Measurements from ENCODE around the gene FGF9. TPM values are rescaled to one million over a fixed set of nuclear protein-coding genes. Genes with fewer than 3 reads are reported as not detected.

The FGF9 gene
- total and polyA plus RNA-seq, 2 donors from 2014 or later: 8.5 to 8.6 TPM

GRCh38 chr13:21698817-21699679 lies 28.2 kb downstream of the FGF9 start:
- H3K36me3 ChIP-seq (ENCODE audit: control insufficient read depth in 2 of 3, insufficient read depth in 3 of 3, low read length in 3 of 3): peaks cover 0 to 3% (median 0%) of the 10 kb centered on the region in 3 donors
- DNase-seq (no peak), FAIRE-seq (no peak)
- H3K4me3 ChIP-seq (ENCODE audit: low read length in 3 of 3): no peak overlapping the region
- no peak for TF ChIP-seq CTCF (IDR thresholded peaks at IDR 0.05; ENCODE audit: borderline replicate concordance, extremely low read depth, insufficient read depth)
- peak overlapping the region in 1 of 3 donors; percentile 38 for H3K9ac ChIP-seq (ENCODE audit: low read length in 3 of 3)
- no peaks in the 10 kb centered on the region for H3K9me3 ChIP-seq (ENCODE audit: control insufficient read depth in 2 of 3, insufficient read depth in 1 of 3, low read length in 3 of 3)
- intact Hi-C loops (cut with DNase I): no loop called here
- peaks cover 0 to 5% (median 4%) of the 10 kb centered on the region in 3 donors for H3K4me1 ChIP-seq (ENCODE audit: control insufficient read depth in 2 of 3, insufficient read depth in 2 of 3, low read depth in 1 of 3, low read length in 3 of 3)
- no peaks in the 10 kb centered on the region for H3K27me3 ChIP-seq (ENCODE audit: control insufficient read depth, insufficient read depth, low read length)
- H3K27ac ChIP-seq (ENCODE audit: low read depth in 2 of 2, low read length in 2 of 2): peak overlapping the region; percentile 37 to 52

DNA sequence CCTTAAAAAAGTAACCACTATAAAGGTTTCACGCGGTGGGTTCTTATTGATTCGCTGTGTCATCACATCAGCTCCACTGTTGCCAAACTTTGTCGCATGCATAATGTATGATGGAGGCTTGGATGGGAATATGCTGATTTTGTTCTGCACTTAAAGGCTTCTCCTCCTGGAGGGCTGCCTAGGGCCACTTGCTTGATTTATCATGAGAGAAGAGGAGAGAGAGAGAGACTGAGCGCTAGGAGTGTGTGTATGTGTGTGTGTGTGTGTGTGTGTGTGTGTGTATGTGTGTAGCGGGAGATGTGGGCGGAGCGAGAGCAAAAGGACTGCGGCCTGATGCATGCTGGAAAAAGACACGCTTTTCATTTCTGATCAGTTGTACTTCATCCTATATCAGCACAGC lies 30.6 kb downstream of the FGF9 start:
- Histone ChIP-seq H3K27me3 (ENCODE audit: control insufficient read depth, insufficient read depth, low read length) (no peaks in the 10 kb centered on the region), H3K9ac (ENCODE audit: low read length in 3 of 3) (no peak overlapping the region), H3K4me3 (ENCODE audit: low read length in 3 of 3) (no peak overlapping the region), H3K9me3 (ENCODE audit: control insufficient read depth in 2 of 3, insufficient read depth in 1 of 3, low read length in 3 of 3) (no peaks in the 10 kb centered on the region), H3K4me1 (ENCODE audit: control insufficient read depth in 2 of 3, insufficient read depth in 2 of 3, low read depth in 1 of 3, low read length in 3 of 3) (peaks cover 0 to 5% (median 0%) of the 10 kb centered on the region in 3 donors), H3K27ac (ENCODE audit: low read depth in 2 of 2, low read length in 2 of 2) (no peak overlapping the region), H3K36me3 (ENCODE audit: control insufficient read depth in 2 of 3, insufficient read depth in 3 of 3, low read length in 3 of 3) (peaks cover 0 to 3% (median 0%) of the 10 kb centered on the region in 3 donors)
- DNase-seq: no peak
- no peak for FAIRE-seq
- no peak for TF ChIP-seq CTCF (IDR thresholded peaks at IDR 0.05; ENCODE audit: borderline replicate concordance, extremely low read depth, insufficient read depth)
- intact Hi-C loops (cut with DNase I): no loop called here

DNA sequence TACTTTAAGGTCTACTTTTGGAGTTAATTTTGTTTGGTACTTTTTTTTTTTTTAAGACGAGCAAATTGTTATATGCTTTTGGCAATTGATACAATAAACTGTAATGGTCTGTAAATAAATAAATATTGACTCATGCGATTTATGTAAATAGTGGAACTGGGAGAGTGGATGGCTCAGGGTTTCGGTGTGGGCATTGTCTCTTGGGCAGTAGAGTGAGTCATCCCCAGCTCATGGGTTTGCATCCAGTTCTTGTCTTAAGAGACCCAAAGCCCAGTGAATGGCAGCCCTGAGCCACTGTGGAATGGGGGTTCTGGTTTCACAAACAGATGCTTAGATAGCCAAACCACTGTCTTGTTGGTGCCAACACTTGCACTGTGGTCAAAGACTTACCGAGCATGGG lies 33.0 kb downstream of the FGF9 start:
- no peak for TF ChIP-seq CTCF (IDR thresholded peaks at IDR 0.05; ENCODE audit: borderline replicate concordance, extremely low read depth, insufficient read depth)
- H3K27ac ChIP-seq (ENCODE audit: low read depth in 2 of 2, low read length in 2 of 2): peak overlapping the region in 1 of 2 donors; percentile 9
- peaks cover 0 to 3% (median 0%) of the 10 kb centered on the region in 3 donors for H3K36me3 ChIP-seq (ENCODE audit: control insufficient read depth in 2 of 3, insufficient read depth in 3 of 3, low read length in 3 of 3)
- no peak for DNase-seq
- no peaks in the 10 kb centered on the region for H3K27me3 ChIP-seq (ENCODE audit: control insufficient read depth, insufficient read depth, low read length)
- FAIRE-seq: no peak
- peaks cover 0 to 5% (median 0%) of the 10 kb centered on the region in 3 donors for H3K4me1 ChIP-seq (ENCODE audit: control insufficient read depth in 2 of 3, insufficient read depth in 2 of 3, low read depth in 1 of 3, low read length in 3 of 3)
- H3K9ac ChIP-seq (ENCODE audit: low read length in 3 of 3): no peak overlapping the region
- no peaks in the 10 kb centered on the region for H3K9me3 ChIP-seq (ENCODE audit: control insufficient read depth in 2 of 3, insufficient read depth in 1 of 3, low read length in 3 of 3)
- intact Hi-C loops (cut with DNase I): no loop called here
- no peak overlapping the region for H3K4me3 ChIP-seq (ENCODE audit: low read length in 3 of 3)
